GM19239 (cell line): ENCODE measurements around the gene TMBIM1.
"Not testable (repeated sequence)": the region's sequence is repeated elsewhere in the genome, so short reads cannot be mapped to it uniquely, and the experiment has no call there.

ENCODE experiments used
- DNase-seq: peaks from one replicate; pipeline ENCODE4 v3.0.0; 2011; ENCODE audit warnings: low spot score; ENCODE audit not compliant: insufficient read length
- FAIRE-seq: peaks from 2 replicates; lab custom pipeline; 2011; peaks lifted over from hg19 to GRCh38; lab: Jason Lieb, UNC

TMBIM1 gene

DNA sequence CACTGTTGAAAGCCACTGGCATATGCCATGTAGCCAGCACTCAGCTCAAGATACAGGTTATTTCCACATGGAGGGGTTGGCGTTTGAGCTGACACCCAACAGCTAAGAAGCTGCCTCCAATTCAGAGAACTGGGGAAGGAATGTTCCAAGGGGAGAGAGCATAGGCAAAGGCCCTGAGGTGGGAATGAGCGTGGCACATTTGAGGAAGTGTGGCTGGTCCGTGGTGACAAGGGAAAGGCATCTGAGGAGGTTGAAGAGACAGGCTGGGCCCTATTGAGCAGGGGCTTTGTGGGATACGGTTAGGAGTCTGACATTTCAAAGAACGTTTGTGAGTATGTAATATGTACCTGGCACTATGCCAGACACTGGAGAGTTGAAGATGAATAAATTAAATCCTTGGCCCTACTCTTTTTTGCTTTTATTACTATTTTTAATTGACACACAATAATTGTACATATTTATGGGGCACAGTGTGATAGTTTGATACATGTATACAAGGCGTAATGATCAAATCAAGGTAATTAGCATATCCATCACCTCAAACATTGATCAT is 27.6 kb upstream of the TMBIM1 start:
- no peak for FAIRE-seq

DNA sequence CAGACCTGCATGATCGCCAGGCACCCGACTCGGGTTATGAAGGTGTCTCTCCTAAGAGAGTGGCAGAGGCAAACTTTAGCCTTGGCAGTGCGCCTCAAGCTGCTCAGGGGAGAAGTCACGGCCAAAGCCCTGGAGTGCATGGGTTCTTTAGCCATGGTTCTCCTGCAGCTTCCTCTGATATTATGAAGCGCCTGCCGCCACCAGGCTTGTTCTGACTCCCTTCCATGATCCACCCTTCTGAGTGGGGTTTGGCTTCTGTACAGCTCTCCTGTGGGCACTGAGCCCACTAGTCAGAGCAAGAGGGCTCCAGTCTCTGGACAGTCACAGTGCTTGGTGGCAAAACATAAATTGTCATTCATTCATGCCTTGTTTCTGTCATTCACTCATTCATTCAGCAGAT is 25.9 kb upstream of the TMBIM1 start:
- FAIRE-seq (no peak), DNase-seq (no peak)

More for the DNA sequence above, 27.6 kb upstream of the TMBIM1 start:
- DNase-seq = no peak

DNA sequence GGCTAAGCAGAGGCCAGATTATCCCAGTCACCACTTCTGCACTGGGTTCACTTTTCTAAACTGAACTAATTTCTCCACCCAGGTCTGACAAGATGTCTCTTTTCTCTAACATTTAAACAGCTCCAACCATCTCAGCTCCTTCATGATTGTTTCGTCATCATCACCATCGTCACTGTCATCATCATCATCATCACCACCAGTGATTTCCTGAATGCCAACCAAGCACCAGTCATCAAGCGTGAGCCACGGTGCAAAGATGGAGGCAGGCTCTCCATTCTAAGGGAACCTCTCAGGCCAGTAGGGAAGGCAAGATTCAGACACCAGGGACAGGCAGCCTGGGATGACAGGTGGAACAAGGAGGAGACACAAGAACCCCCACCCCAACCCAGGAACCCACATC is 25.5 kb upstream of the TMBIM1 start:
- DNase-seq = no peak
- no peak for FAIRE-seq

DNA sequence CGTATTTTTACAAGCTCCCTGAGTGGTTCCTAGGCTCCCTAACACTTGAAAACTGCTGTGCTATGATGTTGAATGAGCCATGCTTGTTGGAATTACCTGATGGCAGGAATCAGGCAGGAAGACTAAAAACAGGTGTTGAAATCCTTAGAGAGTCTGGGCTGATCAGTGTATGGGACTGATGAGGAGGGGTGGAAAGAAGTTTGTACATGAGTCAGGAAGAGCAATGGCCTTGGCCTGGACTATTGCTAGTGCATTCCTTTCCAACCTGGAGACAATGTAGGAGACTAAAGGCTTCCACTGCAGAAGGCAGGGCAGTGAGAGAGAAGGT is 25.0 kb upstream of the TMBIM1 start:
- FAIRE-seq (no peak), DNase-seq (no peak)

GRCh38 chr2:218315397-218315796 is 23.1 kb upstream of the TMBIM1 start:
- DNase-seq = no peak
- FAIRE-seq = no peak

DNA sequence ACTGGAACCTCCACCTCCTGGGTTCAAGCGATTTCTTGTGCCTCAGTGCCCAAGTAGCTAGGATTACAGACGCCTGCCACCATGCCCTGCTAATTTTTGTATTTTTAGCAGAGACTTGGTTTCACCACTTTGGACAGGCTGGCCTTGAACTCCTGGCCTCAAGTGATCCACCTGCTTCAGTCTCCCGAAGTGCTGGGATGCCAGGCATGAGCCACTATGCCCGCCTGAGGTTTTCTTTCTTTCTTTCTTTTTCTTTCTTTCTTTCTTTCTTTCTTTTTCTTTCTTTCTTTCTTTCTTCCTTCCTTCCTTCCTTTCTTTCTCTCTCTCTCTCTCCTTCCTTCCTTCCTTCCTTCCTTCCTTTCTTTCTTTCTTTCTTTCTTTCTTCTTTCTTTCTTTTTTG is 22.5 kb upstream of the TMBIM1 start:
- not testable (repeated sequence) for FAIRE-seq, DNase-seq

- FAIRE-seq = no peak
Measured at GRCh38 chr2:218313356-218313755, 21.1 kb upstream of the TMBIM1 start.

DNA sequence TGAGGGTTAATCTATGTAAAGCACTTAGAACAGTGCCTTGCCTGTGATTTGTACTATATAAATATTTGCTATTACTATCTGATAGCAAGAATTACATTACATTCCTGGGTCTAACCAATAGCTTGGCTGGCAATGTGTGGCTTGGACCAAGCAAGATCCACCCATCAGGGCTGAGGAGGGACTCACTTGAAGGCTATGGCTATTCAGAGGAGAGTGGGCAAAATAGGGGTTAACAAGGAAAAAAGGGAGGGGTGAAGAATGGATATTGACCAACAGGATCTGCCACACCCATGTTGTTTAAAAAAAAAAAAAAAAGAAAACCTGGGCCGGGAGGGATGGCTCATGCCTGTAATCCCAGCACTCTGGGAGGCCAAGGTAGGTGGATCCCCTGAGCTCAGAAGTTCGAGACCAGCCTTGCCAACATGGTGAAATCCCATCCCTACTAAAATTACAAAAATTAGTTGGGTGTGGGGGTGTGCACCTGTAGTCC is 20.0 kb upstream of the TMBIM1 start:
- DNase-seq (no peak), FAIRE-seq (no peak)

More at GRCh38 chr2:218313356-218313755, 21.1 kb upstream of the TMBIM1 start:
- DNase-seq = no peak

DNA sequence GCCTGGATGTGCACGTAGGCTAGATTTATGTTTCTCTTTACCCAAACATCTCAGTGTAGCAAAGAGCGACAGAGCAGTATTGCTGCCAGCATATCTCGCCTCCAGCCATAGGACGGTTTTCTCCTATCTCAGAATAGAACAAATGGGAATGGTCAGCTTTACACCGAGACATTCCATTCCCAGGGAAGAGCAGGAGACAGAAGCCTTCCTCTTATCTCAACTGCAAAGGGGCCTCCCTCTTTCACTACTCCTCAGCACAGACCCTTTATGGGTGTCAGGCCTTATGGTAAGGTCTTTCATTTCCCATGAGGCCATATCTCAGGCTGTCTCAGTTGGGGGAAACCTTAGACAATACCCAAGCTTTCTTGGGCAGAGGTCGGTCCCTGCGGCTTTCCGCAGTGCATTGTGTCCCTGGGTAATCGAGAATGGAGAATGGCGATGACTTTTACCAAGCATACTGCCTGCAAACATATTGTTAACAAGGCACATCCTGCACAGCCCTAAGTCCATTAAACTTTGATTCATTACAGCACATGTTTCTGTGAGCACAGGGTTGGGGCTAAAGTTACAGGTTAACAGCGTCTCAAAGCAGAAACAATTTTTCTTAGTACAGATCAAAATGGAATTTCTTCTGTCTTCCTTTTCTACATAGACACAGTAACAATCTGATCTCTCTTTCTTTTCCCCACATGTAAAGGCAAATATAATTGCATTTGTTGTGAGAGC is 19.4 kb upstream of the TMBIM1 start:
- not testable (repeated sequence) for FAIRE-seq, DNase-seq

- DNase-seq (no peak), FAIRE-seq (no peak)
Measured at GRCh38 chr2:218310853-218311540, 18.7 kb upstream of the TMBIM1 start.

DNA sequence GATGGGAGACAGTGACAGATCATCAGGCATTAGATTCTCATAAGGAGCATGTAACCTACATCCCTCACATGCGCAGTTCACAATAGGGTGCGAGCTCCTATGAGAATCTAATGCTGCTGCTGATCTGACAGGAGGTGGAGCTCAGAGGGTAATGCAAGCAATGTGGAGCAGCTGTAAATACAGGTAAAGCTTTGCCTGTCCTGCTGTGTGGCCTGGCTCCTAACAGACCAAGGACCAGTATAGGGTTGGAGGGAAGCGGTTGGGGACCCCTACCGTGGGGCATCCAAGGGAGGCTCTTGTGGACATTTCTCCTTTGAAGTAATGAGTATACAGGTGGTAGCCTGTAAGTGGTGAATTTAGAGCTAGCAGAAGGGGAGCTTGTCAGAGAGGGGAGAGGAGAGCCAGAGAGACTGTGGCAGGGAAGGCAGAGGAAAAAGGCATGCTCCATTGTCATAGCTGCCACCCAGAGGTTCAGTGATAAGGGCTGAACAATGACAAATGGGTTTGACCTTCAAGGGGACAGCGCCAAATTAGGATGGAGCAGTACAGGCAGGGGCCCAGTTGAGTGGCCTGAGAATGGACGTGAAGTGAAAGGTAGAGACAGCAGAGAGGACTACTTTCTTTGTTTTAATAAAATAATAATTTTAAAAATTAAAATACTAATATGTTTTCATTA is 15.2 kb upstream of the TMBIM1 start:
- DNase-seq (no peak), FAIRE-seq (no peak)

GRCh38 chr2:218306184-218306920 is 14.0 kb upstream of the TMBIM1 start:
- no peak for DNase-seq
- no peak for FAIRE-seq

GRCh38 chr2:218305383-218305782 is 13.1 kb upstream of the TMBIM1 start:
- DNase-seq (no peak), FAIRE-seq (no peak)

- peak; percentile 64 for DNase-seq
- peak; percentile 96 for FAIRE-seq
Measured at GRCh38 chr2:218301176-218301819, 9.0 kb upstream of the TMBIM1 start.

GRCh38 chr2:218300141-218300540 is 7.8 kb upstream of the TMBIM1 start:
- DNase-seq (no peak), FAIRE-seq (no peak)

DNA sequence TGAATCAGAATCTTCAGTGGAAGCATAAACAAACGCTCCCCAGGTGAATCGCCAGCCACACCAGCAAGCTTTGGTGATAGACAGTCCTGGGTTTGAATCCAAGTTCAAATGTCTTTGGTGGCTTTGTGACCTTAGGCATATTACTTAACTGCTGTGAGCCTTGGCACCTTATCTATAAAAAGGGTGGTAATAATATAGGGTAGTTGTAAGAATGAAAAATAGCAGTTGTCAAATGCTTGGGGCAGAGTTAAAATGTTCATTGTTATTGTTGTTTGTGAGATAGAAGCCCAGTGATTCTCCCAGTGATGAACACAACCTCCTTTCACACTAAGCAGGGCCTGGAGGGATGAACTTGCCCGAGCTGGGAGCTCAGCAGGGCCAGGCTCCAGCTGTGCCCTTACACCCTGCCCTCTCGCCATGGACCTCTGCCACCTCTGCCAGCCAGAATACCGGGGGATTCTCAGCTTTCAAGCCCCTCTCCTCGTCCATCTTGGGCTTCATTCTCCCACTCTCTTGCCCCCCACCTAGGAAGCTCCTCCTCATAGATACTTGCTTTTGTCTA is 6.1 kb upstream of the TMBIM1 start:
- DNase-seq = no peak
- no peak for FAIRE-seq

DNA sequence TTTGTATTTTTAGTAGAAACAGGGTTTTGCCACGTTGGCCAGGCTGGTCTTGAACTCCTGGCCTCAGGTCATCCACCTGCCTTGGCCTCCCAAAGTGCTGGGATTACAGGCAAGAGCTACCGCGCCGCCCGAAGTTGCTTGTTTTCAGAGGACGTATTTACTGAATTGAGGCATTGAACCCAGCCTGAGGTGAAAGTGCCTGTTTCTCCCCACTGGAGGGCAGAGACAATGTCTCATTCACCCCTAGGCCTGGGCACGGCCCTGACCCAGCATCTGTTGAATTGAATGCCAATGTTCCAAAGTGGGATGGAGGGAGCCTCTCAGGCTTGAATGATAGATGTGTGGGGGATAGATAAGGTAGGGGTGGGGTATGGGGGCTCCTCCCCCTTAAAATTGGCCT is 4.5 kb upstream of the TMBIM1 start:
- FAIRE-seq = no peak
- no peak for DNase-seq

GRCh38 chr2:218296200-218296599 is 3.9 kb upstream of the TMBIM1 start:
- FAIRE-seq (no peak), DNase-seq (no peak)

DNA sequence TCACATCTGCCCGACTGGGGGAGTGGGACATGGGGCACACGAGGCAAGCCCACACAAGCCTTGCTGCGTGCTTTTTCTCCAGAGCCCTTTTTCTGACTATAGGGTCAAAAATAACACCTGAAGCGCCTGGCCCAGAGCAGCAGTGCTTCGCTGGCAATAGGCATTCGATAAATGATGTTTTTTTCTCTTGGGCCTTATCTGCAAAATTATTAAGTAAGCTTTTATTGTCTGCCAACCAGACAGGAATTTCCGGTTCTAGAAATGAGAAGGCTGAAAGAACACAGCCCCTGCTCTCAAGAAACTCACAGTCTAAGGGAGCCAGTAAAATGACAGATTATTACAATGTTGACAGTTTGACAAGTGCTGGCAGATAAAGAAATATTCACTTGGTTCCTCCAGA is 2.7 kb upstream of the TMBIM1 start:
- DNase-seq (no peak), FAIRE-seq (no peak)
